ENCODE results near the gene POU2F2.
"Not testable (repeated sequence)": the region's sequence is repeated elsewhere in the genome, so short reads cannot be mapped to it uniquely, and the experiment has no call there.

POU2F2 gene

GRCh38 chr19:42124386-42124901, 7.8 kb downstream of the POU2F2 start:
- DNase-seq (ENCODE audit: low read depth), result no peak

DNA sequence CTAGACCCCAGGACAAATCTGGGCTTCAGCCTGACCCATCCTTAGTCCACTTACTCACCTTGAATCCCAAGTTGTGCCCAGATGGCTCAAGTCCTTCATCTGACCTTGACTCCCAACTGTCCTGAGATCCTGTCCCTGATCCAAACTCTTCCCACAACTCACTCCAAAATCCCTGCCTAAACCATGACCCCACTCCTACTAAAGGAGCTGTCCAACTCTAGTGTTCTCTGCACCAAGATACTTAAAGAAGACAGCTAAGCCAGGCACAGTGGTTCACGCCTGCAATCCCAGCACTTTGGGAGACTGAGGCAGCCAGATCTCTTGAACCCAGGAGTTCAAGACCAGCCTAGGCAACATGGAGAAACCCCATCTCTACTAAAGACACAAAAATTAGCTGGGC, 8.5 kb downstream of the POU2F2 start:
- no peak for DNase-seq (ENCODE audit: low read depth)

DNA sequence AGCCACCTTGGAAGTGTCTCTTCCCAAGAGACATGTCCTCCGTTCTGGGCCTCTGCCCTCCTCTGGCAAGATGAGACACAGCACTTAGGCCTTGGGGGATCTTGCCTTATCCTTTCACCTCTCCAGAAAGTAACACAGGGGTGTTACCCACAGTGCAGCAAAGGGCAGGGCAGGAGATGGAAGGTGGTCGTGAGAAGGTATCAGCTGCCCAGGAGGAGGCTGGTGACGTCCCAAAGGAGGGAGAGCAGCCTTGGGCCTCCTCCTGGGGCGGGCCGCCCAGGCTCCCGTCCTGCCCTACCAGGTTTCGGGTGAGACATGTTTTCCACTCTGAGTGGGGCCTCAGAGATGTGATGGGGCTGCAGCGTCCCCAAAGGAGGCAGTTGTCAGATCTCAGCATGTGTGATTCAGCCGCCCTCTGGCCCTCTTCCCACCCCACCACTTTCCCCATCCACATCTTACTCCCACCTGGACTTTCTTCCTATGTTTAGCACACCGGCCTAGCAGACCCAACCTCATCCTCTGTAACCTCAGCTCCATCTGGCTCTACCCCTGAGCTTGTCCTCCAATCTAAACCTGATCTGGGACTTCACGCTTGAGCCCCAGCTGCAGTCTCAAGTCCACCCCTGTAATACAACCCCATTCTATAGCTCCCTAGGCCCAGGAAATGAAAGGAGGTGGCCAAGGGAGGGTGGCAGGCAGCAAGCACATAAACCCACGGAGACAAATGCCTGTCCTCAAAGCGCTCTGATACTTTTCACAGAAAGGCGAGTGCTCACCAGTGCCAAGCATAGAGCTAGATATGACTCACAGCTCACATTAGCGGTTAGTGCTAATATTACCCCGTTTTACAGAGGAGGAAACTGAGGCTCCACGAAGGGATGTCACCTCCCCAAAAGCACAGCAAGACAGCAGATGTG, 9.3 kb downstream of the POU2F2 start:
- no peak for DNase-seq (ENCODE audit: low read depth)

GRCh38 chr19:42121656-42122069, 10.6 kb downstream of the POU2F2 start:
- DNase-seq (ENCODE audit: low read depth), result peak; percentile 72

- DNase-seq (ENCODE audit: low read depth), result no peak
These were observed 11.1 kb downstream of the POU2F2 start for GRCh38 chr19:42121036-42121621.

- no peak for DNase-seq (ENCODE audit: low read depth)
These were observed 11.8 kb downstream of the POU2F2 start for GRCh38 chr19:42120276-42120980.

GRCh38 chr19:42117076-42117475, 15.2 kb downstream of the POU2F2 start:
- no peak for DNase-seq (ENCODE audit: low read depth)

DNA sequence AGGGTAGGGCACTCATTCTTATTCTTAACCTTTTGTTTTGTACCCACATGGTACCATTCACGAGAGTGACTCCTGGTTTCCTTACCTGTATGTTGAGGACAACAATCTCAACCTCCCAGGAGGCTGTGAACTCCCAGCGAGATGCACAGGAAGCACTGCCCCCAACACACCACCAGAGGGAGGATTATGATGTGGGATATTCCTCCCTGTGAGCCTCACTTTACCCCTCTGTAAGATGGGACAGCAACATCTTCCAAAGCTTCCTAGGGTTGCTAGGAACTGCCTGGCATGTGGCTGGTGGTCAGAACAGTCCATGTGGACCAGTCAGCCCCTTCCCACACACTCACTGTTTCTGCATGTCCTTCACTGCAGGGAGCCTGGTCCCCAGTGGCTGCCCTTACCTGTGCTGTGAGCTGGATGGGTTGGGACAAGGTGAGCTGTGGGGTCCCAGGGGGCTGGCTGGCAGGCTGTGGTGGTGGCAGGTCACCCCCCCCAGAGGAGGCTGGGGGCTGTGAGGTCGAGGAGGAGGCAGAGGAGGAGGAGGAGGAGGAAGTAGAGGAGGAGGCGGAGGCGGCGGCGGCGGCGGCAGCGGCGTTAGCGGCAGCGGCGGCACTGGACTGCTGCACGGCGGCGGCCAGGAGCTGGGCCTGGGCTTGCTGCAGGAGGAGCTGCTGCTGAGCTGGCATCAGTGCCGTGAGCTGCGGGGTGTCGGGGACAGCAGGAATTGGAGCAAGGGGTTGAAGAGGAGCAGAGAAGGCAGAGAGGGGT, 15.8 kb downstream of the POU2F2 start:
- no peak for DNase-seq (ENCODE audit: low read depth)

GRCh38 chr19:42115705-42116104, 16.5 kb downstream of the POU2F2 start:
- no peak for DNase-seq (ENCODE audit: low read depth)

DNA sequence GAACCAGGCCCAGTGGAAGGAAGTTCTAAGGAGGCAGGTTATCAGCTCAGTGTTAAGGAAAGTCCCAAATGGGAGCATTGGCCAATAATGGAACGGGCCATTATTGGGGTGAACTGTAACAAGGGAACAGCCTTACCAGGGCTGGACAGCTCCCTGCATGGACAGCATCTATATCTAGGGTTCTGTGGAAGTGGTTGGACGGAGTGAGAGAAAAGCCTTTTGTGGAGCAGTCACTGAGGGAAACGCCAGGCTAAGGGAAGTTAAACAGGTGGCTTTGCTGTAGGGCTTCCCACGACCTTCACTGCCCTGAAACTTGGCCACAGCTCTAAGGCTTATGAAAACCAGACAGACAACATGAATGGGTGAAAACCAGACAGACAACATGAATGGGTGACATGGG, 17.0 kb downstream of the POU2F2 start:
- DNase-seq (ENCODE audit: low read depth), result no peak

- no peak for DNase-seq (ENCODE audit: low read depth)
These were observed 17.8 kb downstream of the POU2F2 start for GRCh38 chr19:42114412-42114811.

- no peak for DNase-seq (ENCODE audit: low read depth)
These were observed 18.5 kb downstream of the POU2F2 start for GRCh38 chr19:42113641-42114348.

GRCh38 chr19:42111811-42112210, 20.4 kb downstream of the POU2F2 start:
- no peak for DNase-seq (ENCODE audit: low read depth)

GRCh38 chr19:42111384-42111783, 20.9 kb downstream of the POU2F2 start:
- no peak for DNase-seq (ENCODE audit: low read depth)

DNA sequence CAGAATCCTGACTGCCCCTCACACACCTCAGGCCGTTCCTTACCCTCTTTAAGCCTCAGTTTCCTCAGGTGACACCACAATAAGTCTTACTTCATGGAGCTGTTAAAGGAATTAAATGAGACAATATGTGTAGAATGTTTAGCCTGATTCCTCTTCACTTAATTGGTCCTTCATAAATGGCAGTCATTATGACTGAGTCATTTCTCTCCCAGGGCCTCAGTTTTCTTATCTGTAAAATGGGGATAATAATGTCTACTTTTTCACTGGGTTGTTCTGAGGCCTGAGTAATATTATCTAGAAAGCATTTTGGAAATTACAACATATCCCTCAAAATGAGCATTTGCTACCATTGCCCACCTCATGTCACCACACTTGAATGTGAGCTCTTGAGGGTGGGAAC, 21.6 kb downstream of the POU2F2 start:
- no peak for DNase-seq (ENCODE audit: low read depth)

DNA sequence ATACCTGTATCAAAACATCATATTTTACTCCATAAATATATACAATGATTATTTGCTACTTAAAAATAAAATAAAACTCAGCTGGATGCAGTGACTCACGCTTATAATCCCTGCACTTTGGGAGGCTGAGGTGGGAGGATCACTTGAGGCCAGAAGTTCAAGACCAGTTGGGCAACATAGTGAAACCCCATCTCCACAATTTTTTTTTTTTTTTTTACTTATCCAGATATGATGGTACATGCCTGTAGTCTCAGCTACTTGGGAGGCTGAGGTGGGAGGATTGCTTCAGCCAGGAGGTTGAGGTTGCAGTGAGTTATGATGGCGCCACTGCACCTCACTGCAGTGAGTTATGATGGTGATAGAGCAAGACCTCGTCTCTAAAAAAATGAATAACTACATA, 22.4 kb downstream of the POU2F2 start:
- DNase-seq (ENCODE audit: low read depth), result no peak

DNA sequence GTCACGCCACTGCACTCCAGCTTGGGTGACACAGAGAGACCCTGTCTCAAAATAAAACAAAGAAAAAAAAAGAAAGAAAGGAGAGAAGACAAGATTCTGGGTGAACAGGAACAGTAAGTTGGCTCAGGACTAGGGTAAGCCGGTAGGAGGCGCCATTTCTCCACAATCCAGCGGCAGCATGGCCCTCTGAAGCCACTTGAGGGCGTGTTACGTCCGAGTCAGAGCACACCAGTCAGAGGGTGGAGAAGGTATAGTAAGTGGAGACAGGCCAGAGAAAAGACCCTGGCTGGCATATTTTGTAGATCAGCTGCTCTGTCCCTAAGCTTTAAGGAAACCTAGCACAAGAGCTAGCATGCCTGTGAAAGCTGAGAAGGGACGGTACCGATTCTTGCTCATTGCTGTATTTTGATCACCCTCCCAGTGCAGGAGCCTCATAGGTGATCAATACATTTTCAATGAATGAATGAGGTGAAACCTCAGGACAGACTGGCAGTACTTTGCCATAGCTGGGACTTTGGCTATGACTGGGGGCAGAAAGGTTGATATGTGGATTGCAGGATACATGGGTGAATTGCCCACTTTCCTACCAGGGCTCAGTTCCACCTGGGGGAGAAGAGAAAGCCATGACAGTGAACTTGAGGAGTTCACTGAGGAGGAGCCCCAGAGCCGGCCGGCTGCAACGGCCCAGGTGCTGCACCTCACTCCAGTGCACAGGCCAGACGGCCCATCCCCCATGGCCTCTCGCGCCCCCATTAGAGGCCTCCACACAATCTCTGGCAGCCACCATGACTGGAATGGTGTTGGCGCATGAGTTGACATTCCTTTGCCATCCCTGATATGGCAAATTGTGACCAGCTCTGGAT, 23.5 kb downstream of the POU2F2 start:
- peak; percentile 69 for DNase-seq (ENCODE audit: low read depth)

DNA sequence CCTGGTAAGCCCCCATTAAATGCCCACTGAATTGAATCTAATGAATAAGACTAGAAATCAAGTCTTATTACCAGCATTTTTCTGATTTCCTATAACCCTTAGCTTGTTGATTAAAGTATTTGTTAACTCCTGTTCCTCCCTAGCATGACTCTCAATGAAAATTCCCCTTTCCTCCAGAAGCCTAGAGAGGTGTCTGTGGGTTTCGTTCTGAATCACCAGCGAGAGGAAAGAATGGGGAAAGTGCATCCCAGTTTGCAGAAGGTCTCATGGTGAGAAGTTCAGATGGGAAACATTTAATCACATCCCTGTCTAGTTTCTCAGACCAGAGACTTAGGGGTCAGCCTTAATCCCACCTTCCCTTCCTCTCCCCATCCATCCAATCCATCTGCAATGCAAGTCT, 26.9 kb downstream of the POU2F2 start:
- DNase-seq (ENCODE audit: low read depth), result no peak

DNA sequence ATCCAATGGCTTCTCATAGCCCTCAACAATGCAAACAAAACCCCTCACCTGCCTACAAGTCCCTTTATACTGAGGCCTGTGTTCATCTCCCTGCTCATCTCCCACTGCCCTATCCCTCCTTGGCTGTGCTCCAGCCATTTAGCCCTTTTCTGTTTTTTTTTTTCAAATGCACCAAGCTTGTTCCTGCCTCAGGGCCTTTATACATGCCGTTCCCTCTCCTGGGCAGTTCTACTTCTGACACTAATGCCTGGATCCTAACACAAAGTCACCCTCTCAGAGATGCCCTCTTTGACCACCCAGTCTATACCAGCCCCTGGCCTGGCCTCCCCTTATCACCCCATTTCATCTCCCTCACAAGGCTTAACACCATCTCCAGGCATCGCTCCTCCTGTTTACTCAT, 29.4 kb downstream of the POU2F2 start:
- no peak for DNase-seq (ENCODE audit: low read depth)

- DNase-seq (ENCODE audit: low read depth), result not testable (repeated sequence)
These were observed 32.0 kb downstream of the POU2F2 start for GRCh38 chr19:42100241-42100640.
